Kidney (tissue), 14 donors: ENCODE data around the gene TNRC6C. TPM values are rescaled to one million over a fixed set of nuclear protein-coding genes. Genes with fewer than 3 reads are reported as not detected.

Source experiments
- DNase-seq, 5 donors: peaks; one replicate each; pipeline ENCODE4 v3.0.0-alpha.2; 2013 to 2020
- FAIRE-seq: peaks from 2 replicates; lab custom pipeline; 2012; peaks lifted over from hg19 to GRCh38; lab: Jason Lieb, UNC
- H3K27ac ChIP-seq, 2 donors: one replicate each; pipeline ENCODE4 v1.7.0; 2013; ENCODE audit warnings: low read depth in 2 of 2, low read length in 2 of 2, inconsistent platforms in 1 of 2
- H3K27me3 ChIP-seq: one replicate; pipeline ENCODE4 v1.7.1; 2013; ENCODE audit warnings: low read length, inconsistent platforms; ENCODE audit not compliant: control insufficient read depth, insufficient read depth
- H3K36me3 ChIP-seq, 3 donors: one replicate each; pipeline versions ENCODE4 v1.7.0 to v1.7.1; 2013; ENCODE audit warnings: low read length in 3 of 3, control low read depth in 1 of 3, inconsistent platforms in 1 of 3; ENCODE audit not compliant: insufficient read depth in 3 of 3, control insufficient read depth in 2 of 3
- H3K4me1 ChIP-seq, 3 donors: one replicate each; pipeline versions ENCODE4 v1.7.0 to v1.7.1; 2013; ENCODE audit warnings: low read length in 3 of 3, inconsistent platforms in 1 of 3, low read depth in 1 of 3; ENCODE audit not compliant: control insufficient read depth in 2 of 3, insufficient read depth in 2 of 3
- H3K4me3 ChIP-seq, 3 donors: one replicate each; pipeline versions ENCODE4 v1.7.0 to v1.8.1; 2013; ENCODE audit warnings: low read length in 3 of 3, control low read depth in 1 of 3, inconsistent platforms in 1 of 3
- H3K9ac ChIP-seq, 3 donors: one replicate each; pipeline versions ENCODE4 v1.7.0 to v1.7.1; 2013; ENCODE audit warnings: low read length in 3 of 3, control low read depth in 1 of 3, inconsistent platforms in 1 of 3
- H3K9me3 ChIP-seq, 3 donors: one replicate each; pipeline versions ENCODE4 v1.7.0 to v1.7.1; 2013; ENCODE audit warnings: low read length in 3 of 3, control low read depth in 1 of 3, inconsistent platforms in 1 of 3; ENCODE audit not compliant: control insufficient read depth in 2 of 3, insufficient read depth in 1 of 3
- CTCF ChIP-seq: IDR thresholded peaks from 3 replicates; pipeline ENCODE4 v1.5.1; 2012; ENCODE audit warnings: mild to moderate bottlenecking, moderate library complexity, borderline replicate concordance; ENCODE audit not compliant: insufficient read depth; ENCODE audit errors: extremely low read depth
- intact Hi-C: fragments of 100-400 bp; cut with DNase I; formaldehyde crosslinking; loops from one replicate; pipeline ENCODE4 v1.11.1; 2022
- polyA plus RNA-seq: library from polyadenylated mRNA; stranded (reverse); fragments of 350-450 nt; fragmentation: Illumina TruSeq; extraction: RNeasy Lipid Tissue Mini Kit (QIAGEN cat#74804); gene quantifications from one replicate; pipeline ENCODE4 v1.2.3, GENCODE V29; 2014; ENCODE audit warnings: low read depth, low replicate concordance; ENCODE audit not compliant: insufficient read depth
- total RNA-seq: library from RNA; stranded (reverse); fragmentation: NEBNext Ultra II Directional; extraction: Animal tissue kit (Norgen Biotek cat#: 25700); gene quantifications from one replicate; pipeline ENCODE4 v1.2.1, GENCODE V29; 2021
- donor health status: control.
- donor health status: control.
- donor health status: control.
- donor health status: control.
- donor health status: control.
- donor health status: DM: yes; HTN: yes; CAD: no.
- donor health status: Normal renal cell carcinoma (clear cell type).

The TNRC6C gene
- total and polyA plus RNA-seq, 2 donors from 2014 or later: 1.9 to 29.4 TPM

GRCh38 chr17:77909816-77910215 is 48.7 kb upstream of the TNRC6C start:
- Histone ChIP-seq H3K9me3 (no peaks in the 10 kb centered on the region), H3K27ac (no peak overlapping the region), H3K27me3 (no peaks in the 10 kb centered on the region), H3K4me3 (no peak overlapping the region), H3K36me3 (no peaks in the 10 kb centered on the region), H3K9ac (no peak overlapping the region), H3K4me1 (no peaks in the 10 kb centered on the region)
- DNase-seq (peak in 1 of 5 donors; percentile 20), FAIRE-seq (no peak)
- intact Hi-C loops: no loop called here
- TF ChIP-seq CTCF: no peak

- peak; percentile 23 for TF ChIP-seq CTCF
- no peak overlapping the region for H3K9ac ChIP-seq
- no peaks in the 10 kb centered on the region for H3K36me3 ChIP-seq
- H3K27ac ChIP-seq: no peak overlapping the region
- intact Hi-C loops: no loop called here
- H3K9me3 ChIP-seq: no peaks in the 10 kb centered on the region
- DNase-seq (peak in 4 of 5 donors; percentile 67 to 96 (median 86)), FAIRE-seq (no peak)
- H3K4me3 ChIP-seq: no peak overlapping the region
- no peaks in the 10 kb centered on the region for H3K4me1 ChIP-seq
- peaks cover 7% of the 10 kb centered on the region for H3K27me3 ChIP-seq
These were observed 43.9 kb upstream of the TNRC6C start for GRCh38 chr17:77914385-77915254.

GRCh38 chr17:77915594-77916021 is 42.9 kb upstream of the TNRC6C start:
- Histone ChIP-seq H3K27me3 (peaks cover 7% of the 10 kb centered on the region), H3K9ac (no peak overlapping the region), H3K9me3 (no peaks in the 10 kb centered on the region), H3K4me1 (no peaks in the 10 kb centered on the region), H3K36me3 (no peaks in the 10 kb centered on the region), H3K4me3 (no peak overlapping the region), H3K27ac (no peak overlapping the region)
- DNase-seq (no peak), FAIRE-seq (no peak)
- intact Hi-C loops: no loop called here
- TF ChIP-seq CTCF: no peak
